NCI-H345 treated with DMSO at 0.1 percent for 48 hours (cell line): ENCODE measurements around the gene U2AF1L4.
A peak's percentile ranks its signal among the peaks of the same experiment; 100 is the strongest.

Experiments used
- DNase-seq: peaks from one replicate; lab custom pipeline; 2025; ENCODE audit not compliant: unreplicated experiment; lab: John Stamatoyannopoulos, UW

The U2AF1L4 gene

DNA sequence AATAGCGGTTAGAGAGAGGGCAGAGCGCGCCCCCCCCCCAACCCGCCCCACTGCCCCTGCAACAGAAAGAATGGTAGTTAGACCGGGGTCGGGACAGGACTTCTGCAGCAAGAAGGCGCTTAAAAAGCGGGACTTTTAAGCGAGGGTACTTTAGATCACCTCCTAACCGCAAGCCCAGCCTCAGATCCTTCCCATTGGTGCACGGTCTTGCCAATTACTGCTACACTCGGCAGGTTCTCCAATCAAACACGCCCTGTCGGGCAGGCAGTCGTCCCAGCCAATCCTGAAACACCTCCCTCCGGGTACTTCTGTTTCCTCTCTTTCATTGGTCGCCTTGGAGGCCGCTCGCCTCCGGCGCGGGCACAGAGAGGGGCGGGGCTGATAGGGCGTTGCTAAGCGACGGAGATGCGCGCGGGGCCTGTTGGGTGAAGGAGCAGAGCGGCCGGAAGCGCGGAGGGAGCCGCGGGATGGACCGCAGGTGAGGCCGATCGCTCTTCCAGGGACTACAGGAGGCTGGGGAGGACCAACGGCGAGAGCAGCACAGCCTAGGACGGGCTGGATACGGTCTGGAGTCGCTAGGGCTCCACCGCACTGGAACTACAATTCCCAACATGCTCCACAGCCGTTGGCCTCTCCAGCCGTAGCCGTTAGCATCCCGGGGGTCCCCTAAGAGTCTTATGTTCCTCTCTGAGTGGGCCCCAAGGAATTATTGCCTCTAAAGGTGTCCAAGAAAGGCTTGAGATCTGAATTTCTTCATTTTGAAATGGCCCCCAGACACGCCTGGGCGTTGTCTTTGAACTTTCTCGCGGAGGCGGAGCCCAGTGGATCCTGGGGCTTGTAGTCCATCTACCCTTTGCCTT is 12.8 kb upstream of the U2AF1L4 start, which contains the start of gene PROSER3:
Gene PROSER3 (plus strand): TSS at position 428 of the 860 bp plus-strand sequence. CDS start 40 bp downstream, at position 468.
- DNase-seq = peak; percentile 100

GRCh38 chr19:35757231-35757748 is 12.1 kb upstream of the U2AF1L4 start:
- no peak for DNase-seq

DNA sequence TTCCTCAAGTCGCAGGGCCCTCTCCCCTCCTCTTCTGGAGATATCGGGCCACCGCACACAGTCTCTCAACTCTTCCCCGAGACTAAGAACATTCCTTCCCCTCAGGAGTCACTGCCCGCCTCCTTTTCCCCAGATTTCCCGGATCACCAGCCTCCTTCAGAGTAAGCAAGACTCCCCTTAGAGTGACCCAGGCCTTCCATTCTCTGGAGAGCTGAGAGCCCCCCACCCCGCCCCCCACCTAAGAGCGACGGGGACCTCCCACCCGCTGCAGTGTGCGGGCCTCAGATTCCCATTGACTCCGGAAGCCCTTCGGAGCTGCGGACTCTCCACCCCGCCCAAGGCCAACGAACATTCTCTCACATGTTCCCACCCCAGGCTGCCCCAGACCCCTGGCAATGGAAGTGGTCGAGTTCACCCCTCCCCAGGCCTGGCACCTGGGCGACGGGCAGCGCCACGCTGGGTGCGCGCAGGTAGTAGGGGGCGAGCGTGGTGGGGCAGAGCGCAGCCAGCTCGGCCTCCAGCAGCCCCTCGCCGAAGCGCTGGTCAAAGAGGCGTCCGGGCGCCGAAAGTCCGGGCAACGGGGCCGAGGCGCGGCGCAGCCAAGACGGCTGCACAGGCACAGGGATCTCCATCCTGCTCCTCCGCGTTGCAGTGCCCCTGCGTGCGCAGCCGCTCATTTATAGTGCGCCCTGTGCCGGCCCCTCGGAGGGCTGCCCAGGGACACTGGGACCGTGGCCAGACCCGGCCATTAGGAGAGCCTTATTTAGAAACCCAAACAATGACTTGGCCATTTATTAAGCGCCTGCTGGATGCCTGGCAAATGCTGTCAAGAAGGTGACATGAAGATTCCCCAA is 11.4 kb upstream of the U2AF1L4 start, which contains the start of gene HSPB6:
Gene HSPB6 (minus strand): TSS at position 653 of the 854 bp plus-strand sequence. CDS start 21 bp downstream, at position 632.
- no peak for DNase-seq

DNA sequence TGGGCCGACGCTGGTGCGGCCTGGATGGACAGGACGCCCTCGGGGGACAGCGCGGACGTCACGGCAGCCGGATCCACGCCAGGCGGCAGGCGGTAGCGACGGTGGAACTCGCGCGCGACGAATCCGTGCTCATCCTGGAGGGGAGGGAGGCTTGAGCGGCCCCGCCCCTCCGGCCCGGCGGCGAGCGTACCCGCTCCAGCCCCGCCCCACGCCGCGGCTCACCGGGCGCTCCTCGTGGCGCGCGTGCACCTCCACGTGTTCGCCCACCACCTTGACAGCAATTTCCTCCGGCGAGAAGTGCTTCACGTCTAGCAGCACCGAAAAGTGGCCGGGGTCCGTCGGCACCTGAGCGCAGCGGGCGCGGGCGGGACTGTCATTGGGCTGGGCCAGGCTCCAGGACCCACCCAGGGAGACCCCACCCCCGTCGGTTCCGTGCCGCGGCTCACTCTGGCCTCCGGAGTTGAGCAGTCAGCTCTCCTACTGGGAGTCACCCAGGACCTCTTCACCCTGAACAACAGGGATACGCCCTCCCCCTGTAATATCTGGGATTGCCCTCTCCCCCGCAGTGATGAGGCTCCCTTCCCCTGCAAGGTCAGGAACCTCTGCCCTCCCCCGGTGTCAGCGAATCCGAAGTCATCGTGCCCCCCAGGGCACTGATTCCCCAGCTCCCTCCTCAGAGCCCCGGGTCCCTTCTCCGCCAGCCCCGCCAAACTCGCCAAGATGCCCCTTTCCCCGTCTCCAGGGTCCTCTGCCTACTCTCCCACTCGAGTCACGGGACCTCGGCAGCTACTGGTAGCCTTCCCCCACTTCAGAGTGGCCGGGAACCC is 10.5 kb upstream of the U2AF1L4 start:
- DNase-seq = no peak

DNA sequence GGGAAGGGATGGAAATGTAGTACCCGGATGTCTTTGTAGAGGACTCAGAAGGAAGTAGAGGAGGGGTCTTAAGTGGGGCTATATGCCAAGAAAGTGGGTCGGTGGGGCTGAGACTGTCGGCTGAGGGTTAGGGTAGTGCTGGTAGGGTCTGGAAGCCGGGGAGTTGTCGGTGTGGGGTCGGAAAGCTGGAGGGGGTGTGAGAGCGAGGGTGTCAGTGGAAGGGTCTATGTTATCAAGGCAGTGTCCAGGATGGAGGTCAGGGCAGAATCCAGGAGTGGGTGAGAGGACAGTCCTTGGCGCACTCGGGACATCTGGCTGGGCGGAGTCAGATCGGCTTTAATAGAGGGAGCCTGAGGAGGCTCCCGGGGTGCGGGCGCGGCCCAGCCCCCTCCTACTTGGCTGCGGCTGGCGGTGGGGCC is 9.9 kb upstream of the U2AF1L4 start:
- DNase-seq = no peak

DNA sequence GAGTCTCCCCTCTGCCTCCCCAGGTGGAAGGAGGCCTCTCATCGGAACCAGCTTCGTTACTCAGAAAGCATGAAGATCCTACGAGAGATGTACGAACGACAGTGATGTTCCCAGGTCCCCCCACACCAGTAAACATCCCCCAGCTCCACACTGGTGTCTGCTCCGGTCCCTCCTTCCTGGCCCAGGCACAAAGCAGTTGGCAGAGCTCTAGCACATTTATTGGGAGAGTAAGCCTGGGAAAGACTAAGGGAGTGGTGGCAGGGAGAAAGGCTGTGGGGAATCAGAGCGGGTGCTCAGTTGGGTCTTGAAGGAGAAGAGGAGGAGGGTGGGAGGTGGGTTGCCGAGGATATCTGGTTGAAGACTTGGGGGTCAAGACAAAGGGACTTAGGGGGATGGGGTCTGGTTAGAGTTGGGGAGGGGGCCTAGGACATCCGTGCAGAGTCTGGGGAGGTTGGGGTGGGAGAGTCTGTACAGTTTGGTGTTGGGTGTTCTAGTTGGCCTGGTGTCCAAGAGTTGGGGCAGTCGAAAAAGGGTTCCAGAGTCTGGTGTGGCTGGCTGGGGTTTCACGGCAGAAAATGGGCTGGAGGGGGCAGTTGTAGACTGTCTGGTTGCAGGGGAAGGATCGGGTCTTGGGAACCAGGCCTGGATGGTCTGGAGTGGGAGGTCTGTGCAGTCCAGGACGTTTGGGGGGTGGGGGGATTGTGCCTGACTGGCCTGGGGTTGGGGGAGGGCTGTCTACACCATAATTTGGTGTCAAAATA is 9.3 kb upstream of the U2AF1L4 start:
- DNase-seq = no peak

DNA sequence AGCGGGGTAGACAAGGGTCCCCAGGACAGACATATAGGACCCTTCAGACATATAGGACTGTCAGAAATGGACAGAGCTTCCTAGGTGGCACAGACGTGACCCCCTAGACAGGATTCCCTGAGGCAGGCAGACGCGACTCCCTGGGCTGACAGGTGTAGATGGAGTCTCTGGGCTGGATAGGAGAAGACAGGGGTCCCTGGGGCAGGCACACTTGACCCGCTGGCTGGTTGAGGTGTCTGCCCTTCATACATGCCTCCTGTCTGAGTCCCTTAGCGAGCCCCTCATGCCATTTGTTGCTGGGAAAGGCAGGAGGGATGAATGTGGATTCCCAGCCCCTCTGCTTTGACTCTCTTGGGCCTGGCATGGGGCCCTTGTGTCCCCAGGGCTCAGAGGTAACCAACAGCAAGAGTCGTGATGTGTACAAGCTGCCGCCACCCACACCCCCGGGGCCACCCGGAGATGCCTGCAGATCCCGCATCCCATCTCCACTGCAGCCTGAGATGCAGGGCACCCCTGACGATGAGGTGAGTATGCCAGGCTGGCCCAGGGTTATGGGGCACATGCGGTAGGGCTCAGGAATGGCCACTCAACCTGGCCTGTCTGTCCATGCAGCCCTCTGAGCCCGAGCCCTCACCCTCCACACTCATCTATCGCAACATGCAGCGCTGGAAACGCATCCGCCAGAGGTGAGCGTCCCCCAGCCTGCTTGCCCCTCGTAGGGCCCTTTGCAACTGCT is 8.6 kb upstream of the U2AF1L4 start:
- no peak for DNase-seq

- DNase-seq = no peak
These were observed 7.6 kb upstream of the U2AF1L4 start for GRCh38 chr19:35752746-35753350.

DNA sequence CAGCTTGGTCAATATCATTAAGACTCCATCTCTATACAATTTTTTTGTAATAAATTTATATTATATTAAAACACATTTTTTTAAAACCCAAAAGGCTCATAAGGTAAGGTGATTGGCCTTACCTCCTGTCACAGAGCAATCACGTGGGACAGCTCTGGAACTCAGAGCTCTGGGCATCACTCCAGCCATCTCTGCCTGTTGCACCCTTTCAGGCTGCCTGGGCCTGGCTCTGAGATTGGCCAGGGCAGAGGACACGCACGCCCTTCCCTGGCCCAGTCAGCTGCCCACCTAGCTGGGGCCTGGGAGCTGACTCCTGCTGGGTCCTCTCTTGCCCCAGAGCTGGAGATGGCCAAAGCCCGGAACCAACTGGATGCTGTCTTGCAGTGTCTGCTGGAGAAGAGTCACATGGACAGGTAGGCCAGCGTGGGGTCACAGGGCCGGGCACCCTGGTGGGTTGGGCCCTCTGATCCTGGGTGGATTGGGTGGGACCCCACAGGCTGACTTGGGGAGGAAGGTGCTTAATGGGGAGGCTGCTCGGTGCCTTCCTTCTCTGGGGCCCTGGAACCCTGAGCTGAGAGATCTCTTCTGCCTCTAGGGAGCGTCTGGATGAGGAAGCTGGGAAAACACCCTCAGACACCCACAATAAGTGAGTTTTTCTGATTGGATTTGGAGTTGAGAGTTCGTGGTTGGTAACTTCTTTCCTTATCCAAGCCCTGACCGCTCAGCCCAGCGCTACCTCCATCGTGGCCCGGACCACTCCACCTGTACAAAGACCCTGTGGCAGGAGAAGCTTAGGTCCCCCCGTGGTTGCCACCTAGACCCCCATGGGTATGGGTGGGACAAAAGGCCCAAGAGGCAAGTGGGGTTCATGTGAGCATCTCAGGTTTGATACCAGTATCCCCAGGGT is 6.9 kb upstream of the U2AF1L4 start:
- DNase-seq = no peak

GRCh38 chr19:35750167-35750566 is 4.9 kb upstream of the U2AF1L4 start:
- no peak for DNase-seq

DNA sequence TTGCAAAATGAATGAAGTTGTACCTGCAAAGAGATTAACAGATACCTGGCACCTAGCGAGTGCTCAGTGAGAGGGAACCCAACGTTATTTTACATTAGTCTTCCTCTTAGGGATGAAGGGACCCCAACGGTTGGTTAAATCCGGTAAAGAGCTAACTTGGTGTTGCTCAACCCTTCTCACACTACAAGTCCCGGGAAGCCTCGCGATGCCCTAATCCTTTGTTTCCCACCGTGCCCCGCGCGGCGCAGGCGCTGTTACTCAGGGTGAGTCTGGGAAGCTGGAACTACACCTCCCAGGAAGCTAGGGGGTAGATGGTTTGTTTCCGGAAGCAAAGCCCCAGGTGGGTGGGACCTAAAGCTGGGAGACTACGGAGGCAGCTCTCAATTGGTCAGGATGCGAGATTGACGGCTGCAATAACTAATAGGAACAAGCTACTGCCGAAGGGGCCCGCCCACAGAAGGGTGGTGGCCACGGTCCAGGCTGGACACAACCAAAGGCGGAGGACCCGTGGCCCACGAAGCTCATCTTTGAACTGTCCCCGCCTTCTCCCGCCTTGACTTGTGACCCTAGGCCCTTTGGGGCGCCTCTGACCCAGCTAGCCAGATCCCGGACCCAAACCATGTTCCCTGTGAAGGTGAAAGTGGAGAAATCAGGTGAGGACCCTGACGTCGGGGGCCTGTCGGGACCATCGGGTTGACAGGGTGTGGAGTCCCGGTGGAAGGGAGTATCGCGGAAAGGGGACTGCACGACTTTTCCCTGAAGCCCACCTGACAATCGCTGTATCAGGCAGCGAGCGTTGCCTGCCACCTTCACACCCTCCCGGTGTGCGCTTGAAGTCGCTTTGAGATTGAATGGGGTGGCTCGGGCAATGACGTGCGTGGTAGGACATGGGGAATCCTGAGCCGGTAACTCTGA is 3.1 kb upstream of the U2AF1L4 start, which contains the start of gene LIN37:
Gene LIN37 (plus strand): TSS at position 471 of the 915 bp plus-strand sequence. CDS start 149 bp downstream, at position 620.
- DNase-seq = peak; percentile 100

DNA sequence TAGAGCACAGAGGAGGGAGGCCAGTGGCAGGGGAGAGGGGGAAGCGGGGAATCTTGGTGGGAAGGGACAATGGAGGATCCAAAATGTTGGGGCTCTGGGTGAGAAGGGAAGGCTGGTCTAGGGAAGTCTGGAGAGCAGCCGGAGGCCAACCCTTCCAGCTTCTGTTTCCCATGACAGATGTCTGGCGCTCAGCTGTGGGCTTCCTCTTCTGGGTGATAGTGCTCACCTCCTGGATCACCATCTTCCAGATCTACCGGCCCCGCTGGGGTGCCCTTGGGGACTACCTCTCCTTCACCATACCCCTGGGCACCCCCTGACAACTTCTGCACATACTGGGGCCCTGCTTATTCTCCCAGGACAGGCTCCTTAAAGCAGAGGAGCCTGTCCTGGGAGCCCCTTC is 1.3 kb upstream of the U2AF1L4 start:
- DNase-seq = no peak

GRCh38 chr19:35746087-35746462 is 857 bp upstream of the U2AF1L4 start:
- DNase-seq = no peak

GRCh38 chr19:35744430-35745327 is 539 bp downstream of the U2AF1L4 start:
- DNase-seq = peak; percentile 100

GRCh38 chr19:35743640-35744429 is 1.4 kb downstream of the U2AF1L4 start:
- no peak for DNase-seq
